ENCODE data around the gene ULK4.
A peak's percentile ranks its signal among the peaks of the same experiment; 100 is the strongest.
"Not testable (repeated sequence)": the region's sequence is repeated elsewhere in the genome, so short reads cannot be mapped to it uniquely, and the experiment has no call there.

ULK4 gene

DNA sequence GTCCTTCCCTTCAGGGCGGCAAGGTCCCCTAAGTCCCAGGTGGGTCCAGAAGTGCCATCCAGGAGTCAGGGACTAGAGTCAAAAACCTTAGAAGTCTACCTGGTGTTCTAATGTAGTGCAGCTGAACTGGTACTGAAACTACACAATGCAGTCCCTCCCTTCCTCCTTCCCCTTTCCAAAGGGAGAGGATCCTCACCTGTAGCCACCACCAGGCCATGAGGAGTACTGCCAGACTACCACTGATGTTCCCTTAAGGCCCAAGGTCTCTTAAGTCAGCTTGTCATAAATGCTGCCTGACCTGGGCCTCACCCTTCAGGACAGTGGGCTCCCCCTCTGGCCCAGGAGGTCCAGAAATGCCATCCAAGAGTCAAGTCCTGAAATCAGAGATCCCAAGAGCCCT is 98.9 kb downstream of the ULK4 start:
- DNase-seq: no peak

DNA sequence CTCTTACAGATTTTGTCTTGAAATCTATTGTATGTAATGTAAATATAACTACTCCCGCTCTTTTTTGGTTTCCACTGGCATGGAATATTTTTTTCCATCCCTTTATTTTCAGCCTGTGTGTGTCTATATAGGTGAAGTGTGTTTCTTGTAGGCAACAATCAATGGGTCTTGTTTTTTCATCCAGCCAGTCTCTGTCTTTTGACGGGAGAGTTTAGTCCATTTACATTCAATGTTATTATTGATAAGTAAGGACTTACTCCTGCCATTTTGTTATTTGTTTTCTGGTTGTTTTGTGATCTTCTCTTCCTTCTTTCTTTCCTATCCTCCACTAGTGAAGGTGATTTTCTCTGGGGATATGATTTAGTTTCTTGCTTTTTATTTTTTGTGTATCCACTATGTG is 101.4 kb downstream of the ULK4 start:
- DNase-seq: not testable (repeated sequence)

DNA sequence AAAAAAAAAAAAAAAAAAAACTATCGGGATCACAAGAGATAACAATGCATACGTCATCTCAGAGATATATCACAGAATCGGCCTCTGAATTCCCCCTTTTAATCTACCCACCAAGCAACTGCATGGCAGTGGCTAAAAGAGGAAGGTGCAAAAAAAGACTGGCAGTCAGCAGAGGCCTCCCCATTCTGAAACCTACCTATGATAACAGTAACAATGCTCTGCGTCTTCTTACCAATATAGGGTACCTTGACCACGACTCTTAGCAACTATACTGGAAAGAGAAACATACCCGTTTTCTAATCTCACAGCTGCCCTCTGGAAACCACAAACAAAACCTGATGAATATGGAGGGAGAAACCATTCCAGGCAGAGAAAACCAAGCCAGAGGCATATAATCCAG is 106.9 kb downstream of the ULK4 start:
- no peak for DNase-seq

DNA sequence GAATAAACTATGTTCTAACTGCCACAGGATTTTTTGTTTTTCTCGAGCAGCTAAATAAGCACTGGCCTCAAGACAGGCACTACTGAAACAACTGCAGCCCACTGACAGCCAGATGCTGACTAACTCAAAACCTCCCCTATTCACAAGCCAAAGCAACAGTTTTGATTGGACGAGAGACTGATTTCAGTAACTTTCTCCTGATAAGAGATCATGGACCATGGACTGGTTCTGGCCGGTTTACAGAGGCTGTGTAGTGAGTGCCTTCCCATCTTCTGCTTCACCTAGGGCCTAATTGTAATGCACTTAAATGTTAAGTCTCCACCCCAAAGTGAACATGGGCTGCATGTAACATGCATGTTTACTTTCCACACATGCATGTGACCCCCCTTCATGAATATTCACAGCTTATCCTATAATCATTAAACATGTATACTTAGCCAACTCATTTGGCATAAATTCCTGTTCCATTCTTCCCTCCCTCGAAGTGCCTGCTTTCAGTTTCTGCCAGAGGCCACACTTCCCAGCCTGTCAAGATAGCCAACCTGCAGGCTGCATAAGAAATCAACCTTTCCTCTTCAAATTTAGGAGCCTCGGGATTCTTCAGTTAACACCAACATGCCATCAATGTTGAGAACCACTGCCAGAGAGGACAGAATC is 108.2 kb downstream of the ULK4 start:
- DNase-seq: no peak

DNA sequence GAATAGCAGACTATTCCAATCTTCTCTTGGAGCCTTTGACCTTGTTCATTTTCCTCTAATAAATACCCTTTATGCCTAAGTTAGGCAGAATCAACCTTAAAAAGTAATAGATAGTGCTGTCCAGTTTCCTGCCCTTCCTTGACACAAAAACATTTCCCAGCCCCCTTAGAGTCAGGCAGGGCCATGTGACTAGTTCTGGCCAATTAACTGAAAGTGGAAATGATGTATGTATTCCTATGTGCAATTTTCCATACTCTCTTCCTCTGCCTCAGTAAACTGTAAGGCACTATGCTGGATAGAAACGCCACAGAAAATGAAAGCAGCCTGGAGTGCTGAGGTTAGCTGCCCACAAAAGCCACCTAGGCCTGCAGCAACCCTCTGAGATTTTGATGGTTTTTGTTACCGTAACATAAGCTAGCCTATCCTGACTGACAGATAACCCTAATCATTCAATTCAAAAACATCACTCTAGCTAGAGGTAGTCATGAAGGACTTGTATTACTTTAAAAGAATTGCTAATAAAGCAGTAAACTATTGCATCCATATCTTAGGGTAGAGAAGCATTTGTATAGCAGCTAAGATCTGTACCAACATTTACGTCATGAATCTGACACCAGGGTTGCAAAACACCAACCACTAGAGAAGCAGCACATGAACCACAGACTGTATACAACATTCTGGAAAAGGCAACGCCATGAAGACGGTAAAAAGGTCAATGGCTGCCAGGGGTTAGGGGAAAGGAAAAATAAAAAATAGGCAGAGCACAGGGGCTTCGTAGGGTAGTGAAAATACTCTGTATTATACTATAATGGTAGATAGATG is 112.9 kb downstream of the ULK4 start:
- DNase-seq: no peak

DNA sequence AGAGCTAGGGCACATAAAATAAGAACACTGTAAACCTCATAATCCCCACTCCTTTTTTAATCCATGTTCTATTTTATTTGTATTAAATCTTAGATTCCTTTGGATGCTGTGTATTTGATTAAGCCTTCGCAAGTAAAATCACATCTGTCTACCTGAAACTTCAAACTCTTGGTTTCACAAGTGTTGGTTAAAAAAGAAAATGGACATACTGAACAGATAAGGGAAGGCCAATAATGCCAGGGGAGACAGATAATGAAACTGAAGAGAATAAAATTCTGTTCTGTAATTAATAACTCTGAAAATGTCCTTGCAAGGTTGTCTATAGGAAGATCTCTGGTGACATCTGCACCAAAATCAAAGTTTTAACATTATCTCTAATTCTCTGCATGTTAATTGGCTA is 114.2 kb downstream of the ULK4 start:
- DNase-seq: no peak

DNA sequence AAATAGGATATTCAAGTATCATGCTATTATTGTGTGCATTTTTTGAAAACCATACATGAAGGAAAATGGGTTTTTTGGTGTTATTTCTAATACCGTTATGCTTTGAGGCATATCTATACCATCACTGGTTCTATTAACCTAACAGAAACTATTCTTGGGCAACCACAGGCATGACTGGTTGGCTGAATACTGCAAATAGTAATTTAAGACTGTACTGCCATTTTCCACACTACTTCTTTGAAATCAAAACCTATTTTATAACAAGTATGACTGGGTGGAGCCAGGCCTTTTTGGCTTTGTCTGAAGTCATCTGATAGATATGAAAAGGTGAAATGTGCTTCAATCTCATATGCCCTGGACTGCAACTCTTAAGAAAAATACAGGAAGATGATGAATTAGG is 115.1 kb downstream of the ULK4 start:
- DNase-seq: no peak

DNA sequence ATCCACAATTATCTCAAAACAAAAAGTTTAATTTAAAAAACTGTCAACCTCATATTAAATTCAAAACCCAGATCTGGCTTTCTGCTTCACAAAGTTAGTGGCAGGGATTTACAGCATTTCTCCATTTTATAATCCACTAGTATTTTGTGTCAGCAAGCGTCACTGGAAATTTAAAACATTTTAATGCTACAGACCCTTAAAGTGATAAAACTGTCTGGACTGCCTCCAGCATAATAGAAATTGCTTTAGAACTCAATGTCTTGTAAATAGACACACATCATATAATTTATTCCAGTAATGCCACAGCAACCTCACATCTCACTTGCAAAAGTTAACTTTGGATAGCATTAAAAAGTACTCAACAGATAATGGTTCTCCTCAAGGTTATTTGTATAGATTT is 116.1 kb downstream of the ULK4 start:
- no peak for DNase-seq

DNA sequence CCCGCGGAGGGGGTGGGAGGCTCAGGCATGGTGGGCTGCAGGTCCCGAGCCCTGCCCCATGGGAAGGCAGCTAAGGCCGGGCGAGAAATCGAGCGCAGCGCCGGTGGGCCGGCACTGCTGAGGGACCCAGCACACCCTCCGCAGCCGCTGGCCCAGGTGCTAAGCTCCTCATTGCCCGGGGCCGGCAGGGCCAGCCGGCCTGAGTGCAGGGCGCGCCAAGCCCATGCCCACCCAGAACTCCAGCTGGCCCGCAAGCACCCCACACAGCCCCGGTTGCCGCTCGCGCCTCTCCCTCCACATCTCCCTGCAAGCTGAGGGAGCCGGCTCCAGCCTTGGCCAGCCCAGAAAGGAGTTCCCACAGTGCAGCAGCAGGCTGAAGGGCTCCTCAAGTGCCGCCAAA is 117.6 kb downstream of the ULK4 start:
- not testable (repeated sequence) for DNase-seq

DNA sequence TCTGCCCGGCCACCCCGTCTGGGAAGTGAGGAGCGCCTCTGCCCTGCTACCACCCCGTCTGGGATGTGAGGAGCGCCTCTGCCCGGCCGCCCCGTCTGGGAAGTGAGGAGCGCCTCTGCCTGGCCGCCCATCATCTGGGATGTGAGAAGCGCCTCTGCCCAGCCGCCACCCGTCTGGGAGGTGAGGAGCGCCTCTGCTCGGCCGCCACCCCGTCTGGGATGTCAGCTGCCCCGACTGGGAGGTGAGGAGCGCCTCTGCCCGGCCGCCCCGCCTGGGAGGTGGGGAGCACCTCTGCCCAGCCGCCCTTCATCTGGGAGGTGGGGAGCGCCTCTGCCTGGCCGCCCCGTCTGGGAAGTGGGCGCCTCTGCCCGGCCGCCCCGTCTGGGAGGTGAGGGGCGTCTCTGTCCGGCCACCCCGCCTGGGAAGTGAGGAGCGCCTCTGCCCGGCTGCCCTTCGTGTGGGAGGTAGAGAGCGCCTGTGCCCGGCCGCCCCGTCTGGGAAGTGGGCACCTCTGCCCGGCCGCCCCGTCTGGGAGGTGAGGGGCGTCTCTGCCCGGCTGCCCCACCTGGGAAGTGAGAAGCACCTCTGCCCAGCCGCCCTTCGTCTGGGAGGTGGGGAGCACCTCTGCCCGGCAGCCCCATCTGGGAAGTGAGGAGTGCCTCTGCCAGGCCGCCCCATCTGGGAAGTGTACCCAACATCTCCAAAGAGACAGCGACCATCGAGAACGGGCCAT is 120.8 kb downstream of the ULK4 start:
- DNase-seq: not testable (repeated sequence)

DNA sequence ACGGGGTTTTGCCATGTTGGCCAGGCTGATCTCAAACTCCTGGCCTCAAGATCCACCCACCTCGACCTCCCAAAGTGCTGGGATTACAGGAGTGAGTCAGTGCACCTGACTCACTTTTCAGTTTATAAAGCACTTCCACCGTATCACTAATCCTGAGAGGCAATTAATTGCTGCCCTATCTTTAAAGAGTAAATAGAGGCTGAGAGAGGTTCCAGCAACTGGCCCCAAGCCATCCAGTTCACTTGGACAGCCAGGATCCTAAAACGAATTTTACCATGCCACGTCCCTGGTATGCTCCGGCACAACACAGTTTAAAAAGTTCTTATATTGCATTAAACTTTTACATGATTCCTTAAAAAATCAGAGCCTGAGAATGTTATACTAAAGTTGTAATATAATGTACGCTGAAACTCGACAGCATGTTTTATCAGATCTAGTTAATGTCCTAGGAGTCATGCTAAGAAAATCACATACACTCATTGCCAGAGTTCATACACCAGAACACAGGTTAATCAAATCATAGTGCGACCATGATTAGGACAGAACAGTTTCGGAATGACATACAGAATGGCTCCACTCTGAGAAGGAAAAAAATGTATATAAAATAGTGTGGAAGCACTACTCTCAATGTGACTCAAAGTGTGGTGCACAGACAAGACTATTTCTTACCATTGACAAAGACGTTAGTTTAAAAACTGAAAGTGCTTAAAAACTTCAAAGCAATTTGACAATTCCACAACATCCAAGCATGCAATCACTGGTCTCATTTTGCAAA is 125.4 kb downstream of the ULK4 start:
- DNase-seq: no peak

DNA sequence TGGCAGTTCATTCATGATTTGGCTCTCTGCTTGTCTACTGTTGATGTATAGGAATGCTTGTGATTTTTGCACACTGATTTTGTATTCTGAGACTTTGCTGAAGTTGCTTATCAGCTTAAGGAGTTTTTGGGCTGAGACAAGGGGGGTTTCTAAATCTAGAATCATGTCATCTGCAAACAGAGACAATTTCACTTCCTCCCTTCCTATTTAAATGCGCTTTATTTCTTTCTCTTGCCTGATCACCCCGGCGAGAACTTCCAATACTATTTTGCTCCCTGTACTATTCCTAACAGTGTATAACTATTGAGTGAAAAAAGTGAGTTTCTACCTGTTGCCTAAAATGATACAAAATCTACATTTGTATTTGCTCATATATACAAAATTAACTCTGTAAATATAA is 128.3 kb downstream of the ULK4 start:
- no peak for DNase-seq

DNA sequence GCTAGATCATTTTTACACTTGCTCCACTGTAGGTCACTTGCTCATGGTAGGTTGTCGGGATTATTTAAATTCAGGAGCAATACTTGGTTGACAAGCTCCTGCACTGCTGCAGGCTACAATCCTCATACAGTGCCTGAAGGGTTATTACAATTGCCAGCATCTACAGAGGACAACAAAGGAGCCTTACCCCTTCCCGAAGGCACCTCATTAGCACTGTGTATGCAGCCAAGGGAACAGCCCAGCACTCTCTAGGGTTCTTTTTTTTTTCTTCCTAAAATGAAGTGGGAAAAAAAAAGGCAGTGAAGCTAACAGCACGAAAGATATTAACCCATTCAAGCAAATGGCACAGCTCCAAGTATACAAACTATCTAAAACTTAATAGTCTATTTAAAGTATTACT is 142.7 kb downstream of the ULK4 start:
- no peak for DNase-seq

DNA sequence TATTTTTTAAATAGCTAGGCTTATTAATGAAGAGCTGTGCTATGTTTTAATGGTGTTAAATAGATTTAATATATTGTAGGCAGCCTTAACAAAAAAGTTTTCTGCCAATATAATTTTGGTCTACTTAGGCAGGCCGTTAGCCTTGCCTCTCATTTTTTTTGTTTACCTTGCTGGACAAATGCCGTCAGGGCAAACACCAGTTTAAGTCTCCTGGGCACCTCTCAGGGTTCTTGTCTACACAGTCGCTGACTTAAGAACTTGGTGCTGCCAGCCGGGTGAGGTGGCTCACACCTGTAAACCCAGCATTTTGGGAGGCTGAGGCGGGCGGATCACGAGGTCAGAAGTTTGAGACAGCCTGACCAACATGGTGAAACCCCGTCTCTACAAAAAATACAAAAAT is 153.3 kb downstream of the ULK4 start:
- no peak for DNase-seq

DNA sequence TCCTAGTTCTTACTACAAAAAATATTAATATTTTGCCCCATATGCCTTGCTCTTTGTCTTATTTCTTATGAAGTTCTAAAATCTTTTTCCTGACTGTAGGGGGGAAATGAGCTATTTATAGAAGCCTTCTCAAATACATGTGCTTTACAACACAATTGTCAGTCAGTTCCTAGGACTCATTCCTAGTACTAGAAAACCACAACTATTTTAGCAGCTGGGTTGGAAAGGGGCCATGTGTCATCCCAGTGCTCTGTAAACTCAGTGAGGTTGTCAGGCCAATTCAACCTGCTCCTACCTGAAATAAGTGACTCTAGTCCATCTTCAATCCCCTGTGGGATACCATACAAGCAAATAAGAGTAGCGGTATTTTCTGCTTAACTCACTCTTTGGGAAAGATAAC is 153.8 kb downstream of the ULK4 start:
- peak; percentile 69 for DNase-seq

DNA sequence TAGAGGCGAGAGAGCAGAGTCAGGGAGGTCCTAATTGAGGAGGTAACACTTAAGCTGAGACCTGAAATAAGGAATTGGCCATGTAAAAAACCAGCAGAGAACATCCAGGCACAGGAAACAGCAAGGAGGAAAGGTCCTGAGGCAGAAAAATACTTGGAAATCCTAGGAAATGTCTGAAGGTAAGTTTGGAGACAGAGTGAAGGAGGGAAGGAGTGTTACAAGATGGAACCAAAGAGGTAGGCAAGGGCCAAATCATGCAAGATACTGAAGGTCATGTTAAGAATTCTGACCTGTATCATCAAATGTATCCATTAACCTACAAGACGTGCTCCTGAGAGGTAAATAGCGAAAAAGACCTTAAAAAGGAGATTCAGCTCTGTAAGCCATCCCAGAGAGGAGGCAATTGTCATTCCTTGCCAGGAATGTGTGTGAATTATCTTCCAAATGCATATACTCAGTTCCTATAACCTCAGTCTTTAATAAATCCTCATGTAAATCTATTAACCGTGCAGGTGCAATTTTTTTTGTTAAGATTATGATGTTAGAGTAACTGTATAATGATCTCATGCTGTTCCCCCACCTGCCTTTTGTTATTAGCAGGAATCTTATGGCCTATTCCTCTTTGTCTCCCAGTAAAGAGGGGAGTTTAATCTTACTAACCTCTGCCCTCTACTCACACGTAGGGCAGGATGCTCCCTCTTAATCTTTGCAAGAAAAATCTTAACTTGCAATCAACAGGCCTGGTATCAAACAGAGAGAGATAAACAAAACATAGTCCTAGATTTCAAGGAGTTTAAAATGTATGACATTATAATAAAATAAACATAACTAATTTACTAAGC is 166.9 kb downstream of the ULK4 start:
- DNase-seq: no peak

DNA sequence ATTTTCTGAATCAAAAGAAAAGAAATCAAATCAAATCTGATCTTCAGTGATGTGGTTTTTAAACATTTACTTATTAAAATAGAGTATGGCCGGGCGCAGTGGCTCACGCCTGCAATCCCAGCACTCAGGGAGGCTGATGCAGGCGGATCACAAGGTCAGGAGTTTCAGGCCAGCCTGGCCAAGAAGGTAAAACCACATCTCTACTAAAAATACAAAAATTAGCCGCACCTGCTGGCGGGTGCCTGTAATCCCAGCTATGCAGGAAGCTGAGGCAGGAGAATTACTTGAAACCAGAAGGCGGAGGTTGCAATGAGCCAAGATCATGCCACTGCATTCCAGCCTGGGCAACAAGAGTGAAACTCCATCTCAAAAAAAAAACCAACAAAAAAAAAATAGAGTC is 169.1 kb downstream of the ULK4 start:
- DNase-seq: no peak

DNA sequence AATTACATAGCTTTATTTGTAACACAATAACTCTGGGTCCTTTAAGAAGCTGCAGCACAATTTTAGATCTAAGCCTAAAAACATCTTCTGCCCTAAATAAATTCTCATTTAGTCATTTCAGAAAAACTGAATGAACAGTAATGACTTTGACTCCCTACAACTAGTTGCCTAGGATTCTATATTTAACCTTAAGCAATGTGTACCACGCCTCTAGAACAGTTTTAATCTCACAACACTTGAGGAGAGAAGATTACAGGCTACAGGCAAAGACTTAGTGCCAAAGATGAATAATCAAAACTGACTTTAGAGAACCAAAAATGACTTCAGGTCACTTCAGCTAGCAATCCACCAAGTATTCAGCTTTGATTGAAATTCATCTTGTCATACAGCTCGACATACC is 192.8 kb downstream of the ULK4 start:
- no peak for DNase-seq

DNA sequence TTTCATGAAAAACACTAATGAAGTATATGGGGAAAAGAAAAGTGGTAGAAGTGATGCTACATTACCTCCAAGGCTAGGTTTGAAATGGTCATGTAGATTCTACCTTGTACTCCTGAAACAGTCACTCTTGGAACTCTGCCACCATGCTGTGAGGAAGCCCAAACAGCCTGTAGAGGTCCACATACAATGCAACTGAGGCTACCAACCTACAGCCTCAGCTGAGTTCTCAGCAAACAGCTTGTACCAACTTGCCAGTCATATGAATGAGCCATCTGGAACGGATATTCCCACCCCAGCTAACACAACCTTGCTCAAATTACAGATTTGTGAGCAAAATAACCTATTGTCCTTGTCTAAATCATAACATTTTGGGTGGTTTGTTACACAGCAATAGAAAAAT is 193.5 kb downstream of the ULK4 start:
- DNase-seq: no peak

DNA sequence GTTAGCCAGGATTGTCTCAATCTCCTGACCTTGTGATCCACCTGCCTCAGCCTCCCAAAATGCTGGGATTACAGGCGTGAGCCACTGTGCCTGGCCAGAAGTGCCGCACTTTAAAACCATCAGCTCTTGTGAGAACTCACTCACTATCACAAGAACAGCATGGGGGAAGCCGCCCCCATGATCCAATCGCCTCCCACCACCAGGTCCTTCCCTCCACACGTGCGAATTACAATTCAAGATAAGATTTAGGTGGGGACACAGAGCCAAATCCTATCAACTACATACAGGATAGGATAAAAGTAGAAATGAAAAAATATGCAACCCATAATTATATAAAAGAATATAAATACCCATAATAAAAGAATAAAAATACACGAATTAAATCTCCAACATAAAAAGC is 199.0 kb downstream of the ULK4 start:
- not testable (repeated sequence) for DNase-seq

DNA sequence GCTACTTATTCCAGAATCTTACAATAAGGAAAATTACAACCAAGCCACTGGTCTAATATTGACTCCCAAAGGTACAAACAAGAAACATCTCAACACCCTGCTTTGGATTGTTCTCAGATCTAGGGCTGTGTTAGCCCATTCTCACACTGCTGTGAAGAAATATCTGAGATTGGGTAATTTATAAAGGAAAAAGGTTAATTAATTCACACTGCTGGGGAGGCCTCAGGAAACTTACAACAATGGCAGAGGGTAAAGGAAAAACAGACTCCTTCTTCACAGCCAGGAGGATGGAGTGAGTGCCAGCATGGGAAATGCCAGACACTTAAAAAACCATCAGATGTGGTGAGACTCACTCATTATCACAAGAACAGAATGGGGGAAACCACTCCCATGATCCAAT is 208.3 kb downstream of the ULK4 start:
- no peak for DNase-seq

DNA sequence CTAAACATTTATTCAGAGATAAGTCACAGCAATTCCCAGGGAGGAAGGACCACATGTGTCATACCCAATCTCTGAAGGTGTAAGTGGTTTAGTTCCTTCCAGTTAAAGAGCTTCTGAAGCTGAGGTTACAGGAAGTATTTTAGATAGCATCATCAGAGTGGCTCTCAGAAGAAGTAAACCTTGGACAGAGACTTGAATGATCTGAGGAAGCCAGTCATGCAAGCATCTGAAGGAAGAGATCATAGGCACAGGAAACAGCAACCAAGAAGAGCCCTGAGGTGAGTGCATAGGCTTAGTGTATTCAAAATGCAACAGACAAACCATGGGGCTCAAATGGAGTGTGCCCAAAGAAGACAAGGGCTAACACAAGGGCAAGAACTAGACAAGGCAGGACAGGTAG is 210.3 kb downstream of the ULK4 start:
- no peak for DNase-seq

All from fibroblast of skin of abdomen (primary cell).